Measurements from ENCODE around the gene FARP1.
"Not testable (repeated sequence)": the region's sequence is repeated elsewhere in the genome, so short reads cannot be mapped to it uniquely, and the experiment has no call there.

The FARP1 gene

GRCh38 chr13:98345107-98345935, 202.4 kb downstream of the FARP1 start:
- DNase-seq: no peak

GRCh38 chr13:98346904-98347636, 204.2 kb downstream of the FARP1 start:
- no peak for DNase-seq

GRCh38 chr13:98347756-98348155, 204.9 kb downstream of the FARP1 start:
- no peak for DNase-seq

GRCh38 chr13:98348466-98349200, 205.7 kb downstream of the FARP1 start:
- DNase-seq: no peak

- DNase-seq: no peak
These were observed 206.9 kb downstream of the FARP1 start for GRCh38 chr13:98349731-98350305.

GRCh38 chr13:98350746-98351330, 207.9 kb downstream of the FARP1 start:
- DNase-seq: no peak

GRCh38 chr13:98351636-98352035, 208.7 kb downstream of the FARP1 start:
- no peak for DNase-seq

- DNase-seq: no peak
These were observed 209.3 kb downstream of the FARP1 start for GRCh38 chr13:98352226-98352625.

GRCh38 chr13:98353750-98354149, 210.9 kb downstream of the FARP1 start:
- peak; percentile 51 for DNase-seq

GRCh38 chr13:98358937-98359336, 216.0 kb downstream of the FARP1 start:
- no peak for DNase-seq

GRCh38 chr13:98360545-98360944, 217.7 kb downstream of the FARP1 start:
- DNase-seq: no peak

GRCh38 chr13:98363326-98363725, 220.4 kb downstream of the FARP1 start:
- no peak for DNase-seq

- DNase-seq: no peak
These were observed 221.3 kb downstream of the FARP1 start for GRCh38 chr13:98364179-98364578.

- no peak for DNase-seq
These were observed 221.8 kb downstream of the FARP1 start for GRCh38 chr13:98364647-98365046.

- DNase-seq: no peak
These were observed 222.4 kb downstream of the FARP1 start for GRCh38 chr13:98365302-98365701.

- DNase-seq: no peak
These were observed 223.1 kb downstream of the FARP1 start for GRCh38 chr13:98366010-98366409.

GRCh38 chr13:98366443-98366842, 223.5 kb downstream of the FARP1 start:
- no peak for DNase-seq

- no peak for DNase-seq
These were observed 224.1 kb downstream of the FARP1 start for GRCh38 chr13:98366959-98367358.

GRCh38 chr13:98368019-98368418, 225.1 kb downstream of the FARP1 start:
- no peak for DNase-seq

- not testable (repeated sequence) for DNase-seq
These were observed 226.6 kb downstream of the FARP1 start for GRCh38 chr13:98369520-98369919.

GRCh38 chr13:98370261-98370660, 227.4 kb downstream of the FARP1 start:
- DNase-seq: no peak

- DNase-seq: peak; percentile 92
These were observed 228.1 kb downstream of the FARP1 start for GRCh38 chr13:98370806-98371515.
